GM23338 (cell line): ENCODE measurements around the gene FAM50A. TPM values are rescaled to one million over a fixed set of nuclear protein-coding genes. Genes with fewer than 3 reads are reported as not detected.
A peak's percentile ranks its signal among the peaks of the same experiment; 100 is the strongest.

Experiments used
- ATAC-seq: fragments of 200-7000 bp; cut with Tn5 transposase; 3 replicates; pipeline ENCODE4 v1.9.1; 2020
- DNase-seq: peaks from one replicate; pipeline ENCODE4 v3.0.0-alpha.2; 2015; ENCODE audit warnings: low spot score
- H2AFZ ChIP-seq: fragments of 200-600 bp; sonication (generic); 2 replicates; pipeline ENCODE4 v1.8.0; 2016; ENCODE audit warnings: antibody characterized with exemption, mild to moderate bottlenecking, moderate library complexity
- H3F3A ChIP-seq: fragments of 200-600 bp; sonication (generic); replicated peaks from 2 replicates; pipeline ENCODE4 v1.8.0; 2017; ENCODE audit warnings: antibody characterized with exemption, mixed run types, low read depth
- H3K27ac ChIP-seq: fragments of 200-600 bp; sonication (generic); 2 replicates; pipeline ENCODE4 v1.6.1; 2016; ENCODE audit warnings: low read depth
- H3K27me3 ChIP-seq: fragments of 200-600 bp; sonication (generic); 2 replicates; pipeline ENCODE4 v1.8.0; 2016; ENCODE audit warnings: mild to moderate bottlenecking, mixed run types, moderate library complexity; ENCODE audit not compliant: insufficient read depth
- H3K36me3 ChIP-seq: fragments of 200-600 bp; sonication (generic); 2 replicates; pipeline ENCODE4 v1.8.0; 2016; ENCODE audit warnings: mild to moderate bottlenecking; ENCODE audit not compliant: insufficient read depth
- H3K4me1 ChIP-seq: fragments of 200-600 bp; sonication (generic); 2 replicates; pipeline ENCODE4 v1.8.0; 2016; ENCODE audit warnings: mild to moderate bottlenecking, moderate library complexity; ENCODE audit not compliant: insufficient read depth
- H3K4me2 ChIP-seq: fragments of 200-600 bp; sonication (generic); 2 replicates; pipeline ENCODE4 v1.7.1; 2017; ENCODE audit warnings: mixed run types
- H3K4me3 ChIP-seq: fragments of 200-600 bp; sonication (generic); 2 replicates; pipeline ENCODE4 v1.6.1; 2016; ENCODE audit warnings: mixed run types
- H3K79me2 ChIP-seq: fragments of 200-600 bp; sonication (generic); replicated peaks from 2 replicates; pipeline ENCODE4 v1.8.0; 2017; ENCODE audit warnings: mild to moderate bottlenecking; ENCODE audit not compliant: insufficient read depth
- H3K9me2 ChIP-seq: fragments of 200-600 bp; sonication (generic); 2 replicates; pipeline ENCODE4 v1.8.0; 2017; ENCODE audit not compliant: insufficient read depth
- H4K20me1 ChIP-seq: fragments of 200-600 bp; sonication (generic); replicated peaks from 2 replicates; pipeline ENCODE4 v1.8.0; 2017; ENCODE audit warnings: mild to moderate bottlenecking; ENCODE audit not compliant: insufficient read depth
- H3K27ac Mint-ChIP-seq: 2 replicates; pipeline ENCODE4 v1.8.0; 2020; ENCODE audit warnings: inconsistent platforms, mild to moderate bottlenecking, moderate library complexity, mixed read lengths
- H3K27me3 Mint-ChIP-seq: 3 replicates; pipeline ENCODE4 v1.8.0; 2022; ENCODE audit warnings: low read depth, mild to moderate bottlenecking, moderate library complexity, mixed read lengths, inconsistent platforms; ENCODE audit not compliant: insufficient read depth, poor library complexity
- H3K36me3 Mint-ChIP-seq: 3 replicates; pipeline ENCODE4 v1.8.0; 2021; ENCODE audit warnings: low read depth, mild to moderate bottlenecking, inconsistent platforms, moderate library complexity, mixed read lengths
- H3K4me1 Mint-ChIP-seq: 3 replicates; pipeline ENCODE4 v1.8.0; 2020; ENCODE audit warnings: mild to moderate bottlenecking, inconsistent platforms, mixed read lengths
- H3K4me3 Mint-ChIP-seq: 3 replicates; pipeline ENCODE4 v1.8.0; 2021; ENCODE audit warnings: moderate library complexity, mild to moderate bottlenecking, inconsistent platforms, mixed read lengths
- H3K9me3 Mint-ChIP-seq: 3 replicates; pipeline ENCODE4 v1.8.0; 2020; ENCODE audit warnings: moderate library complexity, mild to moderate bottlenecking, inconsistent platforms, mixed read lengths
- CREB1 ChIP-seq: fragments of 250-450 bp; sonication (Bioruptor Pico); IDR thresholded peaks from 2 replicates; pipeline ENCODE4 v1.5.0; 2020; ENCODE audit warnings: low read depth, mild to moderate bottlenecking, moderate library complexity
- EZH2 ChIP-seq: fragments of 200-600 bp; sonication (generic); IDR thresholded peaks from one replicate; pipeline ENCODE4 v1.8.0; 2017; ENCODE audit warnings: antibody characterized with exemption, mild to moderate bottlenecking, low read depth; ENCODE audit not compliant: unreplicated experiment
- EZH2phosphoT487 ChIP-seq: fragments of 200-600 bp; sonication (generic); IDR thresholded peaks from one replicate; pipeline ENCODE4 v1.8.1; 2018; ENCODE audit warnings: antibody characterized with exemption; ENCODE audit not compliant: unreplicated experiment
- JUNB ChIP-seq: IDR thresholded peaks from one replicate; pipeline ENCODE4 v1.6.1; 2016; ENCODE audit warnings: antibody characterized with exemption; ENCODE audit not compliant: unreplicated experiment
- NANOG ChIP-seq: IDR thresholded peaks from 2 replicates; pipeline ENCODE4 v1.6.1; 2016; ENCODE audit warnings: antibody characterized with exemption, borderline replicate concordance
- POLR2AphosphoS5 ChIP-seq: IDR thresholded peaks from 2 replicates; pipeline ENCODE4 v1.6.1; 2016; ENCODE audit warnings: antibody characterized with exemption, low read depth
- STAT1 ChIP-seq: IDR thresholded peaks from one replicate; pipeline ENCODE4 v1.6.1; 2016; ENCODE audit warnings: antibody characterized with exemption; ENCODE audit not compliant: unreplicated experiment
- ZNF114 ChIP-seq: fragments of 250-450 bp; sonication (Bioruptor Pico); IDR thresholded peaks from 2 replicates; pipeline ENCODE4 v1.5.0; 2020; ENCODE audit warnings: mild to moderate bottlenecking, moderate library complexity
- ZNF331 ChIP-seq: fragments of 250-450 bp; sonication (Bioruptor Pico); IDR thresholded peaks from 2 replicates; pipeline ENCODE4 v1.5.0; 2020; ENCODE audit warnings: low read depth, mild to moderate bottlenecking, moderate library complexity
- polyA plus RNA-seq: library from polyadenylated mRNA; unstranded; fragments of >200 nt; fragmentation: Nextera tagmentation; extraction: Ambion mirVana; gene quantifications from 2 replicates; pipeline ENCODE4 v1.2.1, GENCODE V29; 2016
- total RNA-seq: library from RNA; depleted of rRNA; stranded (reverse); fragments of >200 nt; shearing (Covaris generic); gene quantifications from 2 replicates; pipeline ENCODE4 v1.2.3, GENCODE V29; 2014
- TF ChIP-seq, protein P1 (sequence below): fragments of 250-450 bp; sonication (Bioruptor Pico); IDR thresholded peaks from 2 replicates; pipeline ENCODE4 v1.5.0; 2020; ENCODE audit warnings: mild to moderate bottlenecking, moderate library complexity
- TF ChIP-seq, protein P2 (sequence below): IDR thresholded peaks from 2 replicates; pipeline ENCODE4 v1.6.1; 2016; ENCODE audit warnings: antibody characterized with exemption
- TF ChIP-seq, protein P3 (sequence below), 2 experiments: fragments of 200-600 bp in 1 of 2; sonication (generic) in 1 of 2; conservative IDR thresholded peaks; 2 replicates each; pipeline versions ENCODE4 v1.5.1 to v1.6.1; 2016 to 2017; ENCODE audit warnings: antibody characterized with exemption in 2 of 2, low read depth in 2 of 2, mild to moderate bottlenecking in 2 of 2, moderate library complexity in 1 of 2
- TF ChIP-seq, protein P4 (sequence below): IDR thresholded peaks from one replicate; pipeline ENCODE4 v1.6.1; 2018; ENCODE audit warnings: antibody characterized with exemption; ENCODE audit not compliant: unreplicated experiment

The FAM50A gene
- total and polyA plus RNA-seq, 2 experiments from 2014 or later, result 23.9 to 77.6 TPM

DNA sequence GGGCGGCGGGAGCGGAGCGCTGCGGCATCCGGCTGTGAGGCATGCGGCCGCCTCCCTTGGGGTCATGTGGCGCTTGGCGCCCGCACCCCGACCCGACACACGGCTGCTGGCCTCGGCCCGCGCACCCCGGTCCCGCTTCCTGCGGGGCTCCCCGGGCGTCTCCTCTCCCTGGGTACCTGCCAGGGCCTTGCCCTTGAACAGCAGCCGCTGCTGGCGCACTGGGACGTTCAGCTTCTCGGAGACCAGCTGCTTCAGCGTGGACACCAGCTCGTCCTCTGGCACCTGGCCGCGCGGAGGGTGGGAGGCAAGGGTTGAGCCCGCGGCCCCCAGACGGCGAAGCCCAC lies 42.1 kb downstream of the FAM50A start:
- Mint-ChIP-seq H3K36me3 (peaks cover 5% of the 10 kb centered on the region; the same call in 2 of the 3 replicates), H3K9me3 (no peaks in the 10 kb centered on the region), H3K4me3 (no peak overlapping the region; the same call in 2 of the 3 replicates), H3K27ac (no peak overlapping the region), H3K4me1 (peaks cover 10% of the 10 kb centered on the region; the same call in 2 of the 3 replicates), H3K27me3 (peaks cover 15% of the 10 kb centered on the region)
- DNase-seq, result peak; percentile 7
- no peaks in the 10 kb centered on the region for H3K27me3 ChIP-seq
- no peaks in the 10 kb centered on the region for H3K36me3 ChIP-seq
- no peak; the same call in 2 of the 3 replicates for ATAC-seq
- no peaks in the 10 kb centered on the region for H3F3A ChIP-seq
- TF ChIP-seq CREB1 (CRISPR knock-in tag) (no peak), STAT1 (no peak), NANOG (no peak), POLR2AphosphoS5 (no peak), JUNB (no peak), ZNF331 (no peak), ZNF114 (CRISPR knock-in tag) (no peak), EZH2 (no peak), EZH2phosphoT487 (no peak)
- TF ChIP-seq, protein P1, sequence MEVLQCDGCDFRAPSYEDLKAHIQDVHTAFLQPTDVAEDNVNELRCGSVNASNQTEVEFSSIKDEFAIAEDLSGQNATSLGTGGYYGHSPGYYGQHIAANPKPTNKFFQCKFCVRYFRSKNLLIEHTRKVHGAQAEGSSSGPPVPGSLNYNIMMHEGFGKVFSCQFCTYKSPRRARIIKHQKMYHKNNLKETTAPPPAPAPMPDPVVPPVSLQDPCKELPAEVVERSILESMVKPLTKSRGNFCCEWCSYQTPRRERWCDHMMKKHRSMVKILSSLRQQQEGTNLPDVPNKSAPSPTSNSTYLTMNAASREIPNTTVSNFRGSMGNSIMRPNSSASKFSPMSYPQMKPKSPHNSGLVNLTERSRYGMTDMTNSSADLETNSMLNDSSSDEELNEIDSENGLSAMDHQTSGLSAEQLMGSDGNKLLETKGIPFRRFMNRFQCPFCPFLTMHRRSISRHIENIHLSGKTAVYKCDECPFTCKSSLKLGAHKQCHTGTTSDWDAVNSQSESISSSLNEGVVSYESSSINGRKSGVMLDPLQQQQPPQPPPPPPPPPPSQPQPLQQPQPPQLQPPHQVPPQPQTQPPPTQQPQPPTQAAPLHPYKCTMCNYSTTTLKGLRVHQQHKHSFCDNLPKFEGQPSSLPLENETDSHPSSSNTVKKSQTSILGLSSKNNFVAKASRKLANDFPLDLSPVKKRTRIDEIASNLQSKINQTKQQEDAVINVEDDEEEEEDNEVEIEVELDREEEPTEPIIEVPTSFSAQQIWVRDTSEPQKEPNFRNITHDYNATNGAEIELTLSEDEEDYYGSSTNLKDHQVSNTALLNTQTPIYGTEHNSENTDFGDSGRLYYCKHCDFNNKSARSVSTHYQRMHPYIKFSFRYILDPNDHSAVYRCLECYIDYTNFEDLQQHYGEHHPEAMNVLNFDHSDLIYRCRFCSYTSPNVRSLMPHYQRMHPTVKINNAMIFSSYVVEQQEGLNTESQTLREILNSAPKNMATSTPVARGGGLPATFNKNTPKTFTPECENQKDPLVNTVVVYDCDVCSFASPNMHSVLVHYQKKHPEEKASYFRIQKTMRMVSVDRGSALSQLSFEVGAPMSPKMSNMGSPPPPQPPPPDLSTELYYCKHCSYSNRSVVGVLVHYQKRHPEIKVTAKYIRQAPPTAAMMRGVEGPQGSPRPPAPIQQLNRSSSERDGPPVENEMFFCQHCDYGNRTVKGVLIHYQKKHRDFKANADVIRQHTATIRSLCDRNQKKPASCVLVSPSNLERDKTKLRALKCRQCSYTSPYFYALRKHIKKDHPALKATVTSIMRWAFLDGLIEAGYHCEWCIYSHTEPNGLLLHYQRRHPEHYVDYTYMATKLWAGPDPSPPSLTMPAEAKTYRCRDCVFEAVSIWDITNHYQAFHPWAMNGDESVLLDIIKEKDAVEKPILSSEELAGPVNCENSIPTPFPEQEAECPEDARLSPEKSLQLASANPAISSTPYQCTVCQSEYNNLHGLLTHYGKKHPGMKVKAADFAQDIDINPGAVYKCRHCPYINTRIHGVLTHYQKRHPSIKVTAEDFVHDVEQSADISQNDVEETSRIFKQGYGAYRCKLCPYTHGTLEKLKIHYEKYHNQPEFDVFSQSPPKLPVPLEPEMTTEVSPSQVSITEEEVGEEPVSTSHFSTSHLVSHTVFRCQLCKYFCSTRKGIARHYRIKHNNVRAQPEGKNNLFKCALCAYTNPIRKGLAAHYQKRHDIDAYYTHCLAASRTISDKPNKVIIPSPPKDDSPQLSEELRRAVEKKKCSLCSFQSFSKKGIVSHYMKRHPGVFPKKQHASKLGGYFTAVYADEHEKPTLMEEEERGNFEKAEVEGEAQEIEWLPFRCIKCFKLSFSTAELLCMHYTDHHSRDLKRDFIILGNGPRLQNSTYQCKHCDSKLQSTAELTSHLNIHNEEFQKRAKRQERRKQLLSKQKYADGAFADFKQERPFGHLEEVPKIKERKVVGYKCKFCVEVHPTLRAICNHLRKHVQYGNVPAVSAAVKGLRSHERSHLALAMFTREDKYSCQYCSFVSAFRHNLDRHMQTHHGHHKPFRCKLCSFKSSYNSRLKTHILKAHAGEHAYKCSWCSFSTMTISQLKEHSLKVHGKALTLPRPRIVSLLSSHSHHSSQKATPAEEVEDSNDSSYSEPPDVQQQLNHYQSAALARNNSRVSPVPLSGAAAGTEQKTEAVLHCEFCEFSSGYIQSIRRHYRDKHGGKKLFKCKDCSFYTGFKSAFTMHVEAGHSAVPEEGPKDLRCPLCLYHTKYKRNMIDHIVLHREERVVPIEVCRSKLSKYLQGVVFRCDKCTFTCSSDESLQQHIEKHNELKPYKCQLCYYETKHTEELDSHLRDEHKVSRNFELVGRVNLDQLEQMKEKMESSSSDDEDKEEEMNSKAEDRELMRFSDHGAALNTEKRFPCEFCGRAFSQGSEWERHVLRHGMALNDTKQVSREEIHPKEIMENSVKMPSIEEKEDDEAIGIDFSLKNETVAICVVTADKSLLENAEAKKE (CRISPR knock-in tag), result no peak
- TF ChIP-seq, protein P2, sequence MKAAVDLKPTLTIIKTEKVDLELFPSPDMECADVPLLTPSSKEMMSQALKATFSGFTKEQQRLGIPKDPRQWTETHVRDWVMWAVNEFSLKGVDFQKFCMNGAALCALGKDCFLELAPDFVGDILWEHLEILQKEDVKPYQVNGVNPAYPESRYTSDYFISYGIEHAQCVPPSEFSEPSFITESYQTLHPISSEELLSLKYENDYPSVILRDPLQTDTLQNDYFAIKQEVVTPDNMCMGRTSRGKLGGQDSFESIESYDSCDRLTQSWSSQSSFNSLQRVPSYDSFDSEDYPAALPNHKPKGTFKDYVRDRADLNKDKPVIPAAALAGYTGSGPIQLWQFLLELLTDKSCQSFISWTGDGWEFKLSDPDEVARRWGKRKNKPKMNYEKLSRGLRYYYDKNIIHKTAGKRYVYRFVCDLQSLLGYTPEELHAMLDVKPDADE, result no peak
- TF ChIP-seq, protein P3, sequence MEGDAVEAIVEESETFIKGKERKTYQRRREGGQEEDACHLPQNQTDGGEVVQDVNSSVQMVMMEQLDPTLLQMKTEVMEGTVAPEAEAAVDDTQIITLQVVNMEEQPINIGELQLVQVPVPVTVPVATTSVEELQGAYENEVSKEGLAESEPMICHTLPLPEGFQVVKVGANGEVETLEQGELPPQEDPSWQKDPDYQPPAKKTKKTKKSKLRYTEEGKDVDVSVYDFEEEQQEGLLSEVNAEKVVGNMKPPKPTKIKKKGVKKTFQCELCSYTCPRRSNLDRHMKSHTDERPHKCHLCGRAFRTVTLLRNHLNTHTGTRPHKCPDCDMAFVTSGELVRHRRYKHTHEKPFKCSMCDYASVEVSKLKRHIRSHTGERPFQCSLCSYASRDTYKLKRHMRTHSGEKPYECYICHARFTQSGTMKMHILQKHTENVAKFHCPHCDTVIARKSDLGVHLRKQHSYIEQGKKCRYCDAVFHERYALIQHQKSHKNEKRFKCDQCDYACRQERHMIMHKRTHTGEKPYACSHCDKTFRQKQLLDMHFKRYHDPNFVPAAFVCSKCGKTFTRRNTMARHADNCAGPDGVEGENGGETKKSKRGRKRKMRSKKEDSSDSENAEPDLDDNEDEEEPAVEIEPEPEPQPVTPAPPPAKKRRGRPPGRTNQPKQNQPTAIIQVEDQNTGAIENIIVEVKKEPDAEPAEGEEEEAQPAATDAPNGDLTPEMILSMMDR (conservative IDR thresholded peaks at IDR 0.05; ENCODE audit: low read depth in 2 of 2), result no peak
- TF ChIP-seq, protein P4, sequence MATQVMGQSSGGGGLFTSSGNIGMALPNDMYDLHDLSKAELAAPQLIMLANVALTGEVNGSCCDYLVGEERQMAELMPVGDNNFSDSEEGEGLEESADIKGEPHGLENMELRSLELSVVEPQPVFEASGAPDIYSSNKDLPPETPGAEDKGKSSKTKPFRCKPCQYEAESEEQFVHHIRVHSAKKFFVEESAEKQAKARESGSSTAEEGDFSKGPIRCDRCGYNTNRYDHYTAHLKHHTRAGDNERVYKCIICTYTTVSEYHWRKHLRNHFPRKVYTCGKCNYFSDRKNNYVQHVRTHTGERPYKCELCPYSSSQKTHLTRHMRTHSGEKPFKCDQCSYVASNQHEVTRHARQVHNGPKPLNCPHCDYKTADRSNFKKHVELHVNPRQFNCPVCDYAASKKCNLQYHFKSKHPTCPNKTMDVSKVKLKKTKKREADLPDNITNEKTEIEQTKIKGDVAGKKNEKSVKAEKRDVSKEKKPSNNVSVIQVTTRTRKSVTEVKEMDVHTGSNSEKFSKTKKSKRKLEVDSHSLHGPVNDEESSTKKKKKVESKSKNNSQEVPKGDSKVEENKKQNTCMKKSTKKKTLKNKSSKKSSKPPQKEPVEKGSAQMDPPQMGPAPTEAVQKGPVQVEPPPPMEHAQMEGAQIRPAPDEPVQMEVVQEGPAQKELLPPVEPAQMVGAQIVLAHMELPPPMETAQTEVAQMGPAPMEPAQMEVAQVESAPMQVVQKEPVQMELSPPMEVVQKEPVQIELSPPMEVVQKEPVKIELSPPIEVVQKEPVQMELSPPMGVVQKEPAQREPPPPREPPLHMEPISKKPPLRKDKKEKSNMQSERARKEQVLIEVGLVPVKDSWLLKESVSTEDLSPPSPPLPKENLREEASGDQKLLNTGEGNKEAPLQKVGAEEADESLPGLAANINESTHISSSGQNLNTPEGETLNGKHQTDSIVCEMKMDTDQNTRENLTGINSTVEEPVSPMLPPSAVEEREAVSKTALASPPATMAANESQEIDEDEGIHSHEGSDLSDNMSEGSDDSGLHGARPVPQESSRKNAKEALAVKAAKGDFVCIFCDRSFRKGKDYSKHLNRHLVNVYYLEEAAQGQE, result no peak
- peak overlapping the region; percentile 80 for H3K4me2 ChIP-seq
- no peak overlapping the region for H2AFZ ChIP-seq
- no peaks in the 10 kb centered on the region for H3K9me2 ChIP-seq
- H4K20me1 ChIP-seq, result no peaks in the 10 kb centered on the region; the same call in 1 of the 2 replicates
- H3K27ac ChIP-seq, result no peak overlapping the region
- H3K4me3 ChIP-seq, result peak overlapping the region; percentile 56
- no peaks in the 10 kb centered on the region for H3K4me1 ChIP-seq
- no peaks in the 10 kb centered on the region for H3K79me2 ChIP-seq
